HG03432 (cell line): ENCODE measurements around the gene GEMIN2.
"Not testable (repeated sequence)": the region's sequence is repeated elsewhere in the genome, so short reads cannot be mapped to it uniquely, and the experiment has no call there.

Experiments used
- ATAC-seq: cut with Tn5 transposase; IDR thresholded peaks from one replicate; pipeline ENCODE4 v1.9.1; 2021; ENCODE audit warnings: mild to moderate bottlenecking, moderate library complexity; ENCODE audit not compliant: unreplicated experiment

Gene GEMIN2

DNA sequence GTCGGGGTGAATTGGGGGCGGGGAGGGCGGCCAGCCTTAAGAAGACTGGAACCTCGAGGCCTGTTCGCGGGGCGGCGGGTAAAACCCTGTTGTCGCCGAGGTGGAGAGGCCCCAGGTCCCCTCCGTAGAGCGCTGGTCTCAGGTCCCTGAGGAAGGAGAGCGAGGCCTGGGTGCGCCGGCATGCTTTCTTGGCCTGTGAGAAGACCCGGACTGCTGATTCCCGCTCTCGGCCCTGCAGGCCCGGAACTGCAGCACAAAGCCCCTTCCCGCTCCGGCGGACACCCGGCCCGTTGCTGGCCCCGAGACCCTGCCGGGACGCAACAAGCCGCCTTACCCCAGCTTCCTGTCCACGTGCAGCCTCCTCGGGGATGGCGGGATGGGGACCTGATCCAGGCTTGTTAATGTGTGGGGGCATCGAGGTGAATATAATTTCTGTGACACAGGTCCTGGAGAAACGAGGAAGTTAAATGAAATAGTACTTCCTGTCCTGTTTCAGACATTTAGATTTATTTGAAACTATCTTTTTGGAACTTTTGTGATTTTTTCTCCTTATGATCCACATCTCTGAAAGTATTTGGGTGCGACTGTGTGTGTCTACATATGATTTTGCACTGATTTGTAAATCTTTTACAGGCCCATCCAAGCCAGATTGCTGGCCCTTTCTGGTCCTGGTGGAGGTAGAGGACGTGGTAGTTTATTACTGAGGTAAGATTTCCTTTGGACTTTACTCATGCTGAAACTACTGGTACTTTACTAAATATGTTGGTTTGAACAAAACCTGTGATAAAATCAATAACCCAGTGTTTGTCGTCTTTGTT, 61.5 kb downstream of the GEMIN2 start:
- peak; percentile 11 for ATAC-seq

DNA sequence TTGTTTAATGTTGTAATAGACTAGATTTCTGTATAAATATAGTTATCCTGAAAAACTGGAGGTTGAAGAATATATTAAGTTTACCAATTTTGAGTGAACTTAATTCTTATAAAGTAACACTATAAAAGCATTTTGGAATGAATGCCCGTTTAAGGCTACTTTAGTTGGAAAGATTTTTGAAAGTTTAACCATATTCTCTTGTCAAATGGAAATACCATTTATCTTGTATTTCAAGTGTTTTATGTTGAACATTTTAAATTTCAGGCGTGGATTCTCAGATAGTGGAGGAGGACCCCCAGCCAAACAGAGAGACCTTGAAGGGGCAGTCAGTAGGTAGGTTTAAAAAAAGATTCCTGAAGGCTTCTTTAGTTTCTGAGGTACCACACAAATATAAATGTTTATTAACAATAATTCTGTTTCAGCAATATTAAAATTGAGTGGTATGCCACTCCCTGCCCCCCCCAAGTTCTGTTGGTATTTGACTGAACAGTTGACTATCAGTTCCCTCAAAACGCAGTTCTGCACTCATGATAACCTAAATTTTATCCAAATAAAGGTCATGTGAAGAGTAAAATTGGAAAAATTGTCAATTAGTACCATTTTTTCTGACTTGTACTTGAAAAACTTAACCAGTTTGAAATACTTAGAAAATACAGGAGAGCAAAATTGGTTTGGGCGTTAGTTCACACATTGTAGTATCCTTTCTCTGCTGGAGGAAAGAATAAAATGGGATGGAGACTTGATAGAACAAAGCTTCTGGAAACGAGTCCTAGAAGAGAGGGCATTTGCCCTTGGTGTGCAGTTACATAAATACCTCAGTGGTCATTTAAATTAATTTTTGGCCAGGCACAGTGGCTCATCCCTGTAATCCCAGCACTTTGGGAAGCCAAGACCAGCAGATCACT, 62.4 kb downstream of the GEMIN2 start:
- no peak for ATAC-seq

DNA sequence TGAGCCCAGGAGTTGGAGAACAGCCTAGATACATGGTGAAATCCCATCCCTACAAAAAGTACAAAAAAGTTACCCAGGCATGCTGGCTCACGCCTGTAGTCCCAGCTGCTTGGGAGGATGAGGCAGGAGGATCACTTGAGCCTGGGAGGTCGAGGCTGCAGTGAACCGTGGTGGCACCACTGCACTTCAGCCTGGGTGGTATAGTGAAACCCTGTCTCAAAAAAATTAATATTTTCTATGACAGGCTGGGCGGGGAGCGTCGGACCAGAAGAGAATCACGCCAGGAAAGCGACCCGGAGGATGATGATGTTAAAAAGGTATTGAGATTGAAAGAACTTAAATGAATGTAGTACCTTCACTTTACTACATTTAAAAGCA, 63.0 kb downstream of the GEMIN2 start:
- no peak for ATAC-seq

DNA sequence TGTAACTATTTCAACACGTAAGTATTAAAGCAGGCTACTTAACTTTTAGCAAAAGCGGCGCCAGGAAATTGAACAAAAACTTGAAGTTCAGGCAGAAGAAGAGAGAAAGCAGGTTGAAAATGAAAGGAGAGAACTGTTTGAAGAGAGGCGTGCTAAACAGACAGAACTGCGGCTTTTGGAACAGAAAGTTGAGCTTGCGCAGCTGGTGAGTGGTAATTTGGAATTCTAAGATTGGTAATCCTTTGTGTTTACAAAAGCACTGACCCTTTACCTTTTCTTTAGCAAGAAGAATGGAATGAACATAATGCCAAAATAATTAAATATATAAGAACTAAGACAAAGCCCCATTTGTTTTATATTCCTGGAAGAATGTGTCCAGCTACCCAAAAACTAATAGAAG, 64.9 kb downstream of the GEMIN2 start:
- ATAC-seq = no peak

DNA sequence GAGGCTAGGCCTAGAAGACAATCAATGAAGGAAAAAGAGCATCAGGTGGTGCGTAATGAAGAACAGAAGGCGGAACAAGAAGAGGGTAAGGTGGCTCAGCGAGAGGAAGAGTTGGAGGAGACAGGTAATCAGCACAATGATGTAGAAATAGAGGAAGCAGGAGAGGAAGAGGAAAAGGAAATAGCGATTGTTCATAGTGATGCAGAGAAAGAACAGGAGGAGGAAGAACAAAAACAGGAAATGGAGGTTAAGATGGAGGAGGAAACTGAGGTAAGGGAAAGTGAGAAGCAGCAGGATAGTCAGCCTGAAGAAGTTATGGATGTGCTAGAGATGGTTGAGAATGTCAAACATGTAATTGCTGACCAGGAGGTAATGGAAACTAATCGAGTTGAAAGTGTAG, 66.4 kb downstream of the GEMIN2 start:
- ATAC-seq = no peak

DNA sequence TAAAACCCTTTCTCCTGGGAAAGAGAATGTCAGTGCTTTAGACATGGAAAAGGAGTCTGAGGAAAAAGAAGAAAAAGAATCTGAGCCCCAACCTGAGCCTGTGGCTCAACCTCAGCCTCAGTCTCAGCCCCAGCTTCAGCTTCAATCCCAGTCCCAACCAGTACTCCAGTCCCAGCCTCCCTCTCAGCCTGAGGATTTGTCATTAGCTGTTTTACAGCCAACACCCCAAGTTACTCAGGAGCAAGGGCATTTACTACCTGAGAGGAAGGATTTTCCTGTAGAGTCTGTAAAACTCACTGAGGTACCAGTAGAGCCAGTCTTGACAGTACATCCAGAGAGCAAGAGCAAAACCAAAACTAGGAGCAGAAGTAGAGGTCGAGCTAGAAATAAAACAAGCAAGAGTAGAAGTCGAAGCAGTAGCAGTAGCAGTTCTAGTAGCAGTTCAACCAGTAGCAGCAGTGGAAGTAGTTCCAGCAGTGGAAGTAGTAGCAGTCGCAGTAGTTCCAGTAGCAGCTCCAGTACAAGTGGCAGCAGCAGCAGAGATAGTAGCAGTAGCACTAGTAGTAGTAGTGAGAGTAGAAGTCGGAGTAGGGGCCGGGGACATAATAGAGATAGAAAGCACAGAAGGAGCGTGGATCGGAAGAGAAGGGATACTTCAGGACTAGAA, 67.0 kb downstream of the GEMIN2 start:
- ATAC-seq = no peak

DNA sequence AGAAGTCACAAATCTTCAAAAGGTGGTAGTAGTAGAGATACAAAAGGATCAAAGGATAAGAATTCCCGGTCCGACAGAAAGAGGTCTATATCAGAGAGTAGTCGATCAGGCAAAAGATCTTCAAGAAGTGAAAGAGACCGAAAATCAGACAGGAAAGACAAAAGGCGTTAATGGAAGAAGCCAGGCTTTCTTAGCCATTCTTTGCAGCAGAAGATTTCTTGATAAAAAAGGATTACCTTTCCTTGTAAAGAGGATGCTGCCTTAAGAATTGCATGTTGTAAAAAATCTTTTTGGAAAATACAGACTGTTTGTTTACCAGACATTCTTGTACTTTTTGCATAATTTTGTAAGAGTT, 67.5 kb downstream of the GEMIN2 start:
- ATAC-seq = no peak

DNA sequence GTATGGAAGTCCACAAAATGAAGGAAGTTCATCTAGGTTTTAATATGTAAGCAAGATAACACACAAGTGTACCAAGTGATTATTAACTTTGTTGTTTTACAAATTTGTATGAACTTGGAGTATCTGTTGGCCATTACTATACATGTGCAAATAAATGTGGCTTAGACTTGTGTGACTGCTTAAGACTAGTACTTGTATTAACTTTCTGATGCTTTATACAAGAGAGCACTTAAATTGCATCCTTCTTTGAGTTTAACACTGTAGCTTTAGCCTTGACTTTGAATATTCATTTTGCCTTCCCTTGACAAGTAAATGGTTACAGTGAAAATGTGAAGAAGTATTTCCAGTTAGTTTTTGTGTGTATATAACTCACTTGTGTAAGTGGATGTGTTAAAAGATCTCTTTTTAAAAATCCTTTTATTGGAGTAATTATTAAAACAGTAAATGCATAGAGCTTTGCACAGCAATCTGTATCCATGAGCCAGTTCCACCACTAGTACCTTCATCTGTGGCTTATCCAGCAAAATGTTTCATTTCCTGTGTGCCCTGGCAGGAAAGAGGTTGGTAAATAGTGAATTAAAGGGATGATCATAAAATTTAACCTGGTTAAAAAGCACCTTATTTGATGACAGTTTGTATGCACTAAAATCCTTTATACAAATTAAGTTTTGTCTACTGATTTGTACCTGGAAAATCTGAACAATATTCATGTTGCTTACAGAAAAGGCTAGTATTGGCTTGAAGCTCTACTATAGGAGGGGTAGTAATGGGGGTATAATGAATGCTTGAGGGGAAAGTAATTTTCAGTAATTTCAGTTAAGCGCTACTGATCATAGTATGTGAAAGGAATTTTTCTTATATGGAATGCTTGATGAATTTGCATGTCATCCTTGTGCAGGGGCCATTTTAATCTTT, 68.9 kb downstream of the GEMIN2 start:
- ATAC-seq = no peak

DNA sequence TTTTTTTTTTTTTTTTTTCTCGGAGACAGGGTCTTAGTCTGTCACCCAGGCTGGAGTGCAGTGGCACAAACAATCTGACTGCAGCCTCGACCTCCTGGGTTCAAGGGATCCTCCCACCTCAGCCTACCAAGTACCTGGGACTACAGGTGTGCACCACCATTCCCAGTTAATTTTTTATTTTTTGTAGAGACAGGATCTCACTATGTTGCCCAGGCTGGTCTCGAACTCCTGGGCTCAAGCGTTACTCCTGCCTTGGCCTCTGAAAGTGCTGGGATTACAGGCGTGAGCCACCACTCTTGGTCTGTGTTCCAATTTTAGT, 69.5 kb downstream of the GEMIN2 start:
- ATAC-seq = not testable (repeated sequence)

DNA sequence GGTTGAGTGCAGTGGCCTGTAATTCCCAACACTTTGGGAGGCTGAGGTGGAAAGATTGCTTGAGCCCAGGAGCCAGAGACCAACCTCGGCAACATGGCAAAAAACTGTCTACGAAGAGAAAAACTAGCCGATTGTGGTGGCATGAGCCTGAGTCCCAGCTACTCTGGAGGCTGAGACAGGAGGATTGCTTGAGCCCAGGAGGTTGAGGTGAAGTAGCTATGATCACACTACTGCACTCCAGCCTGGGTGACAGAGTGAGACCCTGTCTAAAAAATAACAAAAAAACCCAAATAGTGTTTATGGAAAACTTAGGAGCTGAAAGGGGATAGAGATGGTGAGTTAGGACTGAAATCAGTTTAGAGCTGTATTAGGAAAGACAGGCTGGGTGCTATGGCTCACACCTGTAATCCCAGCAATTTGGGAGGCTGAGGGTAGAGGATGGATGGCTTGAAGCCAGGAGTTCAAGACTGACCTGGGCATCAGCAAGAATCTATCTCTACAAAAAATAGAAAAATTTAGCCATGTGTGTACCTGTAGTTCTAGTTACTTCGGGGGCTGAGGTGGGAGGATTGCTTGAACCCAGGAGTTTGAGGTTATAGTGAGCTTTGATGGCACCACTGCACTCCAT, 70.6 kb downstream of the GEMIN2 start:
- no peak for ATAC-seq

DNA sequence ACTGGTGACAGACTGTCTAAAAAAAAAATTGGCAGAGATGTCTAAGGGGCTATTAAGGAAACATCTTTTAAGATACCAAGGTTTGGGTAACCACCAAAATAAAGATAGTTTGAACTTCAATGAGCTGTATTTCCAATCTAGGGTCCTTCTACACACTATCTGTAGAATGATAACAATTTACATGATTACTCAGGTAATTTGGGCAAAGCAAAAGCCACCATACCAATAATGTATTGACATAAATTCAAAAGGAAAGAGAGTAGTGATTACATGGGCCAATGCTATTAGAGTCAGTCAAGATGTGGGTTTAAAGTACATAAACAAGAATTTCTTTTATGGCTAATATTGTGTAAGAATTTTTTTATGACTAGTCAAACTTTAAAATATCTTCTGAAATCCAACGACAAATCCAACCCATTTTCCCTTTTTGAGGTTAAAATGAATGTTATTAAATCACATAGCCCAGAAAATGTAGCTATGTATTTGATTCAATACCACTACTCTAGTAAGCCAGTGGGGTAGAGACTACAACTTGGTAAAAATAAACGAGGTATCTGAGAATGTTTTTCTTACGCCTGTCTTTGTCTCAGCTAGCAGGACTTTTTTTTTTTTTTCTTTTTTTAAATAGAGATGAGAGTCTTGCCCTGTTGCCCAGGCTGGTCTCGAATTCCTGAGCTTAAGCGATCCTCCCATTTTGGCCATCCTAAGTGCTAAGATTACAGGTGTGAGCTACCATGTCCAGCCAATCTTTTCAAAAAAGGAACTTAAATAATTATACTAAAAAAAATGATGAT, 71.3 kb downstream of the GEMIN2 start:
- ATAC-seq = no peak
